Loucy (cell line): ENCODE measurements around the gene PAX5.

Experiments used
- H2AFZ ChIP-seq: fragments of 200-600 bp; sonication (generic); 2 replicates; pipeline ENCODE4 v1.6.0; 2016; ENCODE audit warnings: antibody characterized with exemption, mild to moderate bottlenecking, low read length, moderate library complexity
- H3F3A ChIP-seq: fragments of 200-600 bp; 2 replicates; pipeline ENCODE4 v1.6.0; 2016; ENCODE audit warnings: antibody characterized with exemption, low read depth, mild to moderate bottlenecking
- H3K27me3 ChIP-seq: fragments of 200-600 bp; sonication (generic); 2 replicates; pipeline ENCODE4 v1.6.1; 2014; ENCODE audit warnings: low read length, mild to moderate bottlenecking; ENCODE audit not compliant: insufficient read depth, poor library complexity, severe bottlenecking
- H3K36me3 ChIP-seq: fragments of 200-600 bp; sonication (generic); 2 replicates; pipeline ENCODE4 v1.6.1; 2016; ENCODE audit warnings: low read length; ENCODE audit not compliant: insufficient read depth
- H3K4me1 ChIP-seq: fragments of 200-600 bp; sonication (generic); 2 replicates; pipeline ENCODE4 v1.5.1; 2014; ENCODE audit warnings: low read length, mild to moderate bottlenecking; ENCODE audit not compliant: insufficient read depth, poor library complexity, severe bottlenecking
- H3K4me2 ChIP-seq: fragments of 200-600 bp; sonication (generic); 2 replicates; pipeline ENCODE4 v1.6.0; 2014; ENCODE audit warnings: antibody characterized with exemption, low read length, low read depth, mild to moderate bottlenecking; ENCODE audit not compliant: poor library complexity, severe bottlenecking
- H3K4me3 ChIP-seq: fragments of 200-600 bp; sonication (generic); 2 replicates; pipeline ENCODE4 v1.5.1; 2014; ENCODE audit warnings: low read length, mild to moderate bottlenecking, mixed read lengths; ENCODE audit not compliant: poor library complexity, severe bottlenecking
- H3K79me2 ChIP-seq: fragments of 200-600 bp; sonication (generic); 2 replicates; pipeline ENCODE4 v1.6.1; 2014; ENCODE audit warnings: low read length; ENCODE audit not compliant: insufficient read depth
- H3K9ac ChIP-seq: fragments of 200-600 bp; sonication (generic); 2 replicates; pipeline ENCODE4 v1.6.0; 2014; ENCODE audit warnings: mild to moderate bottlenecking, low read depth, low read length, moderate library complexity; ENCODE audit not compliant: poor library complexity, severe bottlenecking
- H3K9me2 ChIP-seq: fragments of 200-600 bp; sonication (generic); replicated peaks from 2 replicates; pipeline ENCODE4 v1.6.1; 2016; ENCODE audit warnings: low read depth, low read length, mixed read lengths
- H3K9me3 ChIP-seq: fragments of 200-600 bp; sonication (generic); 2 replicates; pipeline ENCODE4 v1.6.1; 2014; ENCODE audit warnings: mild to moderate bottlenecking, antibody characterized with exemption, low read length, low read depth; ENCODE audit not compliant: insufficient read depth
- H4K20me1 ChIP-seq: fragments of 200-600 bp; sonication (generic); 2 replicates; pipeline ENCODE4 v1.6.0; 2014; ENCODE audit warnings: antibody characterized with exemption, low read length, mild to moderate bottlenecking; ENCODE audit not compliant: insufficient read depth, poor library complexity, severe bottlenecking
- CTCF ChIP-seq: fragments of 200-600 bp; sonication (generic); conservative IDR thresholded peaks from 2 replicates; pipeline ENCODE4 v1.5.1; 2014; ENCODE audit warnings: mild to moderate bottlenecking, antibody characterized with exemption, low read length
- EZH2phosphoT487 ChIP-seq: fragments of 200-600 bp; IDR thresholded peaks from 2 replicates; pipeline ENCODE4 v1.6.1; 2018; ENCODE audit warnings: antibody characterized with exemption, mild to moderate bottlenecking, moderate library complexity, borderline replicate concordance

The PAX5 gene

GRCh38 chr9:36980148-36980974 is 53.7 kb downstream of the PAX5 start:
- Histone ChIP-seq H2AFZ (no peak overlapping the region), H3K79me2 (no peaks in the 10 kb centered on the region), H3K36me3 (no peaks in the 10 kb centered on the region), H4K20me1 (no peaks in the 10 kb centered on the region), H3K9ac (no peak overlapping the region), H3K4me1 (no peaks in the 10 kb centered on the region), H3F3A (no peaks in the 10 kb centered on the region), H3K9me3 (no peaks in the 10 kb centered on the region), H3K27me3 (no peaks in the 10 kb centered on the region), H3K4me2 (no peak overlapping the region), H3K4me3 (no peak overlapping the region), H3K9me2 (no peaks in the 10 kb centered on the region)
- TF ChIP-seq CTCF (peak; percentile 58), EZH2phosphoT487 (no peak)

- Histone ChIP-seq H3K9me2 (no peaks in the 10 kb centered on the region), H3K79me2 (no peaks in the 10 kb centered on the region), H3K36me3 (no peaks in the 10 kb centered on the region), H3K9me3 (no peaks in the 10 kb centered on the region), H3K4me2 (no peak overlapping the region), H2AFZ (no peak overlapping the region), H3K27me3 (no peaks in the 10 kb centered on the region), H3F3A (no peaks in the 10 kb centered on the region), H3K4me1 (no peaks in the 10 kb centered on the region), H3K9ac (no peak overlapping the region), H3K4me3 (no peak overlapping the region), H4K20me1 (no peaks in the 10 kb centered on the region)
- TF ChIP-seq EZH2phosphoT487 (no peak), CTCF (no peak)
These were observed 57.6 kb downstream of the PAX5 start for GRCh38 chr9:36976371-36977030.

GRCh38 chr9:36974731-36975130 is 59.3 kb downstream of the PAX5 start:
- no peaks in the 10 kb centered on the region for H4K20me1 ChIP-seq
- no peaks in the 10 kb centered on the region for H3K27me3 ChIP-seq
- H3K4me1 ChIP-seq, result no peaks in the 10 kb centered on the region
- no peak overlapping the region for H3K4me2 ChIP-seq
- no peak overlapping the region for H3K9ac ChIP-seq
- no peak overlapping the region for H2AFZ ChIP-seq
- no peaks in the 10 kb centered on the region for H3K79me2 ChIP-seq
- TF ChIP-seq CTCF, result no peak; the same call in 1 of the 2 replicates
- no peak for TF ChIP-seq EZH2phosphoT487
- no peaks in the 10 kb centered on the region for H3K9me3 ChIP-seq
- no peaks in the 10 kb centered on the region for H3K36me3 ChIP-seq
- H3F3A ChIP-seq, result no peaks in the 10 kb centered on the region
- H3K4me3 ChIP-seq, result no peak overlapping the region
- no peaks in the 10 kb centered on the region for H3K9me2 ChIP-seq
